GM21423 (cell line): ENCODE measurements around the gene LZTS3.
A peak's percentile ranks its signal among the peaks of the same experiment; 100 is the strongest.
"Not testable (repeated sequence)": the region's sequence is repeated elsewhere in the genome, so short reads cannot be mapped to it uniquely, and the experiment has no call there.

Experiments used
- ATAC-seq: cut with Tn5 transposase; IDR thresholded peaks from one replicate; pipeline ENCODE4 v1.9.1; 2021; ENCODE audit warnings: mild to moderate bottlenecking, moderate library complexity; ENCODE audit not compliant: unreplicated experiment

The LZTS3 gene

GRCh38 chr20:3168829-3169590 lies 4.3 kb downstream of the LZTS3 start:
- no peak for ATAC-seq

GRCh38 chr20:3168079-3168828 lies 5.1 kb downstream of the LZTS3 start:
- no peak for ATAC-seq

GRCh38 chr20:3167738-3168078 lies 5.6 kb downstream of the LZTS3 start:
- no peak for ATAC-seq

- ATAC-seq, result no peak
These were observed 6.4 kb downstream of the LZTS3 start for GRCh38 chr20:3166913-3167342.

- no peak for ATAC-seq
These were observed 6.9 kb downstream of the LZTS3 start for GRCh38 chr20:3166338-3166912.

GRCh38 chr20:3165473-3166337 lies 7.6 kb downstream of the LZTS3 start:
- no peak for ATAC-seq

- no peak for ATAC-seq
These were observed 8.5 kb downstream of the LZTS3 start for GRCh38 chr20:3164763-3165410.

GRCh38 chr20:3164043-3164762 lies 9.1 kb downstream of the LZTS3 start:
- no peak for ATAC-seq

GRCh38 chr20:3163099-3164042 lies 10.0 kb downstream of the LZTS3 start:
- no peak for ATAC-seq

- no peak for ATAC-seq
These were observed 11.2 kb downstream of the LZTS3 start for GRCh38 chr20:3162080-3162611.

- no peak for ATAC-seq
These were observed 11.9 kb downstream of the LZTS3 start for GRCh38 chr20:3161316-3162079.

GRCh38 chr20:3160418-3160817 lies 12.9 kb downstream of the LZTS3 start:
- no peak for ATAC-seq

- ATAC-seq, result no peak
These were observed 14.3 kb downstream of the LZTS3 start for GRCh38 chr20:3158968-3159431.

- ATAC-seq, result no peak
These were observed 15.5 kb downstream of the LZTS3 start for GRCh38 chr20:3157817-3158216.

- peak; percentile 78 for ATAC-seq
These were observed 16.3 kb downstream of the LZTS3 start for GRCh38 chr20:3156811-3157619.

- ATAC-seq, result not testable (repeated sequence)
These were observed 21.2 kb downstream of the LZTS3 start for GRCh38 chr20:3152057-3152644.
